K562 (cell line): Measurements from ENCODE around the gene NOL12.

Source experiments
- MAFG ChIP-seq: fragments of 450-650 bp; conservative IDR thresholded peaks from 2 replicates; pipeline ENCODE4 v1.6.1; 2016; ENCODE audit warnings: missing genetic modification characterization, missing compliant biosample characterization
- OTX1 ChIP-seq: fragments of 450-650 bp; formaldehyde crosslinking; IDR thresholded peaks from 2 replicates; pipeline ENCODE4 v1.4.0; 2022; ENCODE audit warnings: mild to moderate bottlenecking
- RBM39 ChIP-seq: fragments of 200-400 bp; formaldehyde crosslinking; optimal IDR thresholded peaks from 2 replicates; pipeline ENCODE3; 2018; ENCODE audit warnings: low read depth, low read length
- ZNF668 ChIP-seq: fragments of 250-450 bp; sonication (Bioruptor Pico); IDR thresholded peaks from 2 replicates; pipeline ENCODE4 v1.8.0; 2022; ENCODE audit warnings: mild to moderate bottlenecking, inconsistent platforms
- ZSCAN29 ChIP-seq: fragments of 450-650 bp; IDR thresholded peaks from 2 replicates; pipeline ENCODE4 v1.6.1; 2017
- TF ChIP-seq, protein P1 (sequence below), 3 experiments: IDR thresholded peaks in 2 of 3; conservative IDR thresholded peaks in 1 of 3; 2 replicates each; pipeline ENCODE4 v1.5.1; 2011 to 2012; ENCODE audit warnings: low read length in 3 of 3, mild to moderate bottlenecking in 3 of 3, control low read depth in 2 of 3, improper control_type of control experiment in 1 of 3, inconsistent platforms in 1 of 3, low read depth in 1 of 3, mixed read lengths in 1 of 3, moderate library complexity in 1 of 3; ENCODE audit not compliant: insufficient read depth in 2 of 3

DNA sequence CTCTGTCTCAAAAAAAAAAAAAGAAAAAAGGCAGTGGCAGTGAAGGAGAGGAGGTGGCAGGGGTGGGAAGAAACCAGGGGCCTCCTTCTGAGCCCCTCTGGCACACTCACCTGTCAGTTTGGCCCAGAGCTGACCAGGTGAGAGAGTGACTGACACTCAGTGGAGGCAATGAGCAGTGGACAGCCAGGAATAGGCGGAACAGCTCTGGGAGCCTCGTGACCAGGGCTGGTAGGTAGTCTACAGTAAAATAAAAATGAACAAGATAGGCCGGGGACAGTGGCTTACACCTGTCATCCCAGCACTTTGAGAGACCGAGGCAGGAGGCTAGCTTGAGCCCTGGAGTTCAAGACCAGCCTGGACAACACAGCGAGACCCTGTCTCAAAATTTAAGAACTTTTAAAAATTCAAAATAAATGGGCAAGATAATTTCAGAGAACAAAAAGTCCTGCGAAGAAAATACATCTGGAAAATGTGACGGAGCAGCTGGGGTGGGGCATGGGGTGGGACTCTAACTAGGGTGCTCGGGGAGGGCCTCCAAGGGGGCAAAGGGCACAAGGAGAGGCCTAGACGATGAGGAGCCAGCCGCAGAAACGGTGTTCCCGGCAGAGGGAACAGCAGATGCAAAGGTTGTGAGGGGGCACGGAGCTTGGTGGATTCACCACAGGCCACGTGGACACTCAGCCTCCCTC, 31.4 kb upstream of the NOL12 start:
- no peak for TF ChIP-seq ZNF668 (CRISPR knock-in tag)
- TF ChIP-seq MAFG, result no peak
- no peak for TF ChIP-seq OTX1 (CRISPR knock-in tag)
- no peak for TF ChIP-seq RBM39
- no peak for TF ChIP-seq ZSCAN29
- TF ChIP-seq, protein P1, sequence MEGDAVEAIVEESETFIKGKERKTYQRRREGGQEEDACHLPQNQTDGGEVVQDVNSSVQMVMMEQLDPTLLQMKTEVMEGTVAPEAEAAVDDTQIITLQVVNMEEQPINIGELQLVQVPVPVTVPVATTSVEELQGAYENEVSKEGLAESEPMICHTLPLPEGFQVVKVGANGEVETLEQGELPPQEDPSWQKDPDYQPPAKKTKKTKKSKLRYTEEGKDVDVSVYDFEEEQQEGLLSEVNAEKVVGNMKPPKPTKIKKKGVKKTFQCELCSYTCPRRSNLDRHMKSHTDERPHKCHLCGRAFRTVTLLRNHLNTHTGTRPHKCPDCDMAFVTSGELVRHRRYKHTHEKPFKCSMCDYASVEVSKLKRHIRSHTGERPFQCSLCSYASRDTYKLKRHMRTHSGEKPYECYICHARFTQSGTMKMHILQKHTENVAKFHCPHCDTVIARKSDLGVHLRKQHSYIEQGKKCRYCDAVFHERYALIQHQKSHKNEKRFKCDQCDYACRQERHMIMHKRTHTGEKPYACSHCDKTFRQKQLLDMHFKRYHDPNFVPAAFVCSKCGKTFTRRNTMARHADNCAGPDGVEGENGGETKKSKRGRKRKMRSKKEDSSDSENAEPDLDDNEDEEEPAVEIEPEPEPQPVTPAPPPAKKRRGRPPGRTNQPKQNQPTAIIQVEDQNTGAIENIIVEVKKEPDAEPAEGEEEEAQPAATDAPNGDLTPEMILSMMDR (IDR thresholded peaks at IDR 0.05 in 2 of 3, conservative IDR thresholded peaks at IDR 0.05 in 1 of 3; ENCODE audit: insufficient read depth in 2 of 3, low read depth in 1 of 3, low read length in 3 of 3), result no peak
